SK-N-MC (cell line): ENCODE data around the gene ARHGEF17.

Experiments
- DNase-seq: peaks from one replicate; pipeline ENCODE4 v3.0.0-alpha.2; 2011; ENCODE audit warnings: low read depth, low spot score
- H3K27ac ChIP-seq: fragments of 200-600 bp; sonication (generic); 2 replicates; pipeline ENCODE4 v1.5.1; 2016; ENCODE audit warnings: mixed run types
- H3K36me3 ChIP-seq: fragments of 200-600 bp; sonication (generic); 2 replicates; pipeline ENCODE4 v1.6.1; 2017; ENCODE audit warnings: antibody characterized with exemption, low read length, mixed read lengths; ENCODE audit not compliant: insufficient read depth
- H3K4me3 ChIP-seq: fragments of 200-600 bp; sonication (generic); 2 replicates; pipeline ENCODE4 v1.5.1; 2016
- H3K9ac ChIP-seq: fragments of 200-600 bp; sonication (generic); 2 replicates; pipeline ENCODE4 v1.8.0; 2017; ENCODE audit warnings: mixed run types, mixed read lengths; ENCODE audit not compliant: insufficient read length
- H3K9me3 ChIP-seq: fragments of 200-600 bp; sonication (generic); 2 replicates; pipeline ENCODE4 v1.6.1; 2017; ENCODE audit warnings: low read depth, mild to moderate bottlenecking, antibody characterized with exemption, low read length, moderate library complexity, mixed read lengths
- EZH2 ChIP-seq: fragments of 200-600 bp; sonication (generic); IDR thresholded peaks from one replicate; pipeline ENCODE4 v1.6.1; 2017; ENCODE audit warnings: antibody characterized with exemption
- FOXP2 ChIP-seq: optimal IDR thresholded peaks from 2 replicates; pipeline ENCODE3; 2011; ENCODE audit warnings: mild to moderate bottlenecking, moderate library complexity; ENCODE audit not compliant: insufficient read depth; ENCODE audit errors: extremely low read length, control extremely low read depth
- POLR2AphosphoS5 ChIP-seq: IDR thresholded peaks from 2 replicates; pipeline ENCODE4 v1.6.1; 2012; ENCODE audit warnings: mild to moderate bottlenecking, low read depth, low read length, borderline replicate concordance

The ARHGEF17 gene

GRCh38 chr11:73287400-73288101 lies 20.5 kb upstream of the ARHGEF17 start:
- Histone ChIP-seq H3K9ac (no peak overlapping the region), H3K9me3 (no peaks in the 10 kb centered on the region), H3K4me3 (no peak overlapping the region), H3K27ac (no peak overlapping the region), H3K36me3 (no peaks in the 10 kb centered on the region)
- DNase-seq = no peak
- no peak for TF ChIP-seq FOXP2
- TF ChIP-seq EZH2 = no peak
- TF ChIP-seq POLR2AphosphoS5 = no peak

GRCh38 chr11:73288192-73288872 lies 19.7 kb upstream of the ARHGEF17 start:
- Histone ChIP-seq H3K9me3 (no peaks in the 10 kb centered on the region), H3K4me3 (no peak overlapping the region), H3K9ac (no peak overlapping the region), H3K36me3 (no peaks in the 10 kb centered on the region), H3K27ac (no peak overlapping the region)
- TF ChIP-seq EZH2 = no peak
- TF ChIP-seq FOXP2 = no peak
- TF ChIP-seq POLR2AphosphoS5 = no peak
- DNase-seq = no peak

- no peak overlapping the region for H3K4me3 ChIP-seq
- H3K9me3 ChIP-seq = no peaks in the 10 kb centered on the region
- peak; percentile 65 for TF ChIP-seq FOXP2
- no peak for TF ChIP-seq POLR2AphosphoS5
- H3K27ac ChIP-seq = no peak overlapping the region
- H3K9ac ChIP-seq = no peak overlapping the region
- DNase-seq = peak; percentile 12
- H3K36me3 ChIP-seq = no peaks in the 10 kb centered on the region
Observed at GRCh38 chr11:73288873-73289707, 19.0 kb upstream of the ARHGEF17 start.

GRCh38 chr11:73290536-73290935 lies 17.5 kb upstream of the ARHGEF17 start:
- no peak overlapping the region for H3K9ac ChIP-seq
- no peak overlapping the region for H3K27ac ChIP-seq
- H3K4me3 ChIP-seq = no peak overlapping the region
- no peak for DNase-seq
- H3K36me3 ChIP-seq = no peaks in the 10 kb centered on the region
- H3K9me3 ChIP-seq = no peaks in the 10 kb centered on the region
- no peak for TF ChIP-seq FOXP2

GRCh38 chr11:73291196-73291595 lies 16.9 kb upstream of the ARHGEF17 start:
- no peak for DNase-seq
- H3K9ac ChIP-seq = no peak overlapping the region
- no peaks in the 10 kb centered on the region for H3K9me3 ChIP-seq
- no peaks in the 10 kb centered on the region for H3K36me3 ChIP-seq
- no peak for TF ChIP-seq FOXP2
- no peak for TF ChIP-seq EZH2
- no peak for TF ChIP-seq POLR2AphosphoS5
- H3K27ac ChIP-seq = no peak overlapping the region
- H3K4me3 ChIP-seq = no peak overlapping the region

- Histone ChIP-seq H3K36me3 (no peaks in the 10 kb centered on the region), H3K9me3 (no peaks in the 10 kb centered on the region), H3K9ac (no peak overlapping the region), H3K27ac (no peak overlapping the region), H3K4me3 (no peak overlapping the region)
- no peak for DNase-seq
- TF ChIP-seq POLR2AphosphoS5 (no peak), EZH2 (no peak), FOXP2 (no peak)
Observed at GRCh38 chr11:73291781-73292524, 16.1 kb upstream of the ARHGEF17 start.

- H3K9me3 ChIP-seq = no peaks in the 10 kb centered on the region
- H3K9ac ChIP-seq = no peak overlapping the region
- H3K4me3 ChIP-seq = no peak overlapping the region
- DNase-seq = no peak
- no peak overlapping the region for H3K27ac ChIP-seq
- TF ChIP-seq FOXP2 (no peak), EZH2 (no peak), POLR2AphosphoS5 (no peak)
- no peaks in the 10 kb centered on the region for H3K36me3 ChIP-seq
Observed at GRCh38 chr11:73292525-73292894, 15.6 kb upstream of the ARHGEF17 start.

GRCh38 chr11:73293356-73293936 lies 14.6 kb upstream of the ARHGEF17 start:
- no peak overlapping the region for H3K27ac ChIP-seq
- H3K9me3 ChIP-seq = no peaks in the 10 kb centered on the region
- TF ChIP-seq EZH2 (no peak), FOXP2 (no peak), POLR2AphosphoS5 (no peak)
- H3K36me3 ChIP-seq = no peaks in the 10 kb centered on the region
- DNase-seq = no peak
- no peak overlapping the region for H3K9ac ChIP-seq
- H3K4me3 ChIP-seq = no peak overlapping the region
